ENCODE results near the gene GSTT2B. TPM values are rescaled to one million over a fixed set of nuclear protein-coding genes. Genes with fewer than 3 reads are reported as not detected.
"Not testable (repeated sequence)": the region's sequence is repeated elsewhere in the genome, so short reads cannot be mapped to it uniquely, and the experiment has no call there.

Gene GSTT2B
- polyA plus RNA-seq, 1 of the 3 experiments (the other 2 are of a cell fraction): 32.8 TPM

DNA sequence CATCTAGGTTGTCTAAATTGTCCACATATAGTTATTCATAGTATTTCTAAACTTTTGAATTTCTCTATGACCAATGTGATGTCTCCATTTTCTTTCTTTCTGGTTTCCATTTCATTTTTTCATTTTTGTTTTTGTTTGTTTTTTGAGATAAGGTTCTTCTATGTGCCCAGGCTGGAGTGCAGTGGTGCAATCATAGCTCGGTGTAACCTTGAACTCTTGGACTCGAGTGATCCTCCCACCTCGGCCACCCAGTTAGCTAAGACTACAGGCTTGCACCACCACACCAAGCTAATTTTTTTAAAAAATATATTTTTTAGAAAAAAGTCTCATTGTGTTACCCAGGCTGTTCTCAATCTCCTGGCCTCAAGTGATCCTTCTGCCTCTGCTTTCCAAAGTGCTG is 36.1 kb upstream of the GSTT2B start:
- Histone ChIP-seq H3K4me1 (ENCODE audit: control insufficient read depth in 1 of 2, insufficient read depth in 2 of 2, low read depth in 1 of 2, low read length in 1 of 2) (no peaks in the 10 kb centered on the region; a peak in 1 of 4 replicates), H3K4me3 (ENCODE audit: low read depth in 2 of 2, low read length in 1 of 2) (no peak overlapping the region), H3K27ac (ENCODE audit: low read depth in 2 of 2, low read length in 1 of 2) (no peak overlapping the region), H3K4me2 (no peak overlapping the region), H3K9me3 (no peaks in the 10 kb centered on the region), H3K9me2 (no peaks in the 10 kb centered on the region), H3K9ac (no peak overlapping the region), H3F3A (replicated peaks; ENCODE audit: insufficient read depth) (no peaks in the 10 kb centered on the region), H3K36me3 (replicated peaks in 1 of 2; ENCODE audit: control insufficient read depth in 1 of 2, insufficient read depth in 2 of 2, low read length in 1 of 2) (no peaks in the 10 kb centered on the region), H3K27me3 (ENCODE audit: insufficient read depth) (no peaks in the 10 kb centered on the region), H2AFZ (ENCODE audit: low read depth) (no peak overlapping the region), H4K20me1 (ENCODE audit: insufficient read depth) (no peaks in the 10 kb centered on the region), H3K79me2 (ENCODE audit: insufficient read depth) (no peaks in the 10 kb centered on the region)
- no peak for DNase-seq
- no peak for TF ChIP-seq YY1 (IDR thresholded peaks at IDR 0.05; ENCODE audit: low read depth)
- no peak for TF ChIP-seq RAD21 (IDR thresholded peaks at IDR 0.05; ENCODE audit: low read length)
- no peak for TF ChIP-seq FOXM1 (IDR thresholded peaks at IDR 0.05; ENCODE audit: low read depth)
- TF ChIP-seq, protein P1, sequence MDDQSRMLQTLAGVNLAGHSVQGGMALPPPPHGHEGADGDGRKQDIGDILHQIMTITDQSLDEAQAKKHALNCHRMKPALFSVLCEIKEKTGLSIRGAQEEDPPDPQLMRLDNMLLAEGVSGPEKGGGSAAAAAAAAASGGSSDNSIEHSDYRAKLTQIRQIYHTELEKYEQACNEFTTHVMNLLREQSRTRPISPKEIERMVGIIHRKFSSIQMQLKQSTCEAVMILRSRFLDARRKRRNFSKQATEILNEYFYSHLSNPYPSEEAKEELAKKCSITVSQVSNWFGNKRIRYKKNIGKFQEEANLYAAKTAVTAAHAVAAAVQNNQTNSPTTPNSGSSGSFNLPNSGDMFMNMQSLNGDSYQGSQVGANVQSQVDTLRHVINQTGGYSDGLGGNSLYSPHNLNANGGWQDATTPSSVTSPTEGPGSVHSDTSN (IDR thresholded peaks at IDR 0.05): no peak
- CTCF ChIA-PET: interaction anchor here (0.6 kb wide), 1 partner anchor 173 kb away, joined by 3 read pairs; no protein-coding TSS in a partner anchor
- POLR2A ChIA-PET: no interaction called here
- WGBS (ENCODE audit: low lambda C conversion rate): 88% methylated on average over 3 of the region's 3 CpGs

GRCh38 chr22:23993581-23994177 is 32.7 kb upstream of the GSTT2B start:
- CTCF ChIA-PET; H2AFZ ChIP-seq (ENCODE audit: low read depth); DNase-seq; H3K4me3 ChIP-seq (ENCODE audit: low read depth in 2 of 2, low read length in 1 of 2); H3K4me1 ChIP-seq (ENCODE audit: control insufficient read depth in 1 of 2, insufficient read depth in 2 of 2, low read depth in 1 of 2, low read length in 1 of 2); H3K4me2 ChIP-seq; H3K9ac ChIP-seq; H3K9me2 ChIP-seq; H3F3A ChIP-seq (replicated peaks; ENCODE audit: insufficient read depth); H3K27me3 ChIP-seq (ENCODE audit: insufficient read depth); H3K27ac ChIP-seq (ENCODE audit: low read depth in 2 of 2, low read length in 1 of 2); H3K36me3 ChIP-seq (replicated peaks in 1 of 2; ENCODE audit: control insufficient read depth in 1 of 2, insufficient read depth in 2 of 2, low read length in 1 of 2); POLR2A ChIA-PET; H4K20me1 ChIP-seq (ENCODE audit: insufficient read depth); H3K9me3 ChIP-seq; H3K79me2 ChIP-seq (ENCODE audit: insufficient read depth): not testable (repeated sequence)
- 64% methylated on average over 4 of the region's 4 CpGs for WGBS (ENCODE audit: low lambda C conversion rate)

GRCh38 chr22:23993080-23993479 is 32.1 kb upstream of the GSTT2B start:
- H3K9me3 ChIP-seq; H3K27me3 ChIP-seq (ENCODE audit: insufficient read depth); POLR2A ChIA-PET; H3K4me3 ChIP-seq (ENCODE audit: low read depth in 2 of 2, low read length in 1 of 2); H3K9me2 ChIP-seq; H3K4me1 ChIP-seq (ENCODE audit: control insufficient read depth in 1 of 2, insufficient read depth in 2 of 2, low read depth in 1 of 2, low read length in 1 of 2); H3K27ac ChIP-seq (ENCODE audit: low read depth in 2 of 2, low read length in 1 of 2); H3K9ac ChIP-seq; H3K4me2 ChIP-seq; H2AFZ ChIP-seq (ENCODE audit: low read depth); H3K79me2 ChIP-seq (ENCODE audit: insufficient read depth); H3F3A ChIP-seq (replicated peaks; ENCODE audit: insufficient read depth); CTCF ChIA-PET; H4K20me1 ChIP-seq (ENCODE audit: insufficient read depth); H3K36me3 ChIP-seq (replicated peaks in 1 of 2; ENCODE audit: control insufficient read depth in 1 of 2, insufficient read depth in 2 of 2, low read length in 1 of 2); DNase-seq: not testable (repeated sequence)
- 68% methylated on average over 2 of the region's 2 CpGs for WGBS (ENCODE audit: low lambda C conversion rate)

GRCh38 chr22:23989583-23990244 is 28.7 kb upstream of the GSTT2B start:
- H3K4me2 ChIP-seq; H3K36me3 ChIP-seq (replicated peaks in 1 of 2; ENCODE audit: control insufficient read depth in 1 of 2, insufficient read depth in 2 of 2, low read length in 1 of 2); H3K4me1 ChIP-seq (ENCODE audit: control insufficient read depth in 1 of 2, insufficient read depth in 2 of 2, low read depth in 1 of 2, low read length in 1 of 2); DNase-seq; H3F3A ChIP-seq (replicated peaks; ENCODE audit: insufficient read depth); POLR2A ChIA-PET; H3K9ac ChIP-seq; H2AFZ ChIP-seq (ENCODE audit: low read depth); CTCF ChIA-PET; H3K9me3 ChIP-seq; H3K79me2 ChIP-seq (ENCODE audit: insufficient read depth); H3K4me3 ChIP-seq (ENCODE audit: low read depth in 2 of 2, low read length in 1 of 2); H3K27me3 ChIP-seq (ENCODE audit: insufficient read depth); H3K27ac ChIP-seq (ENCODE audit: low read depth in 2 of 2, low read length in 1 of 2); H4K20me1 ChIP-seq (ENCODE audit: insufficient read depth); H3K9me2 ChIP-seq: not testable (repeated sequence)
- WGBS (ENCODE audit: low lambda C conversion rate): 72% methylated on average over 2 of the region's 3 CpGs

- H3K9me2 ChIP-seq; DNase-seq; H3K4me3 ChIP-seq (ENCODE audit: low read depth in 2 of 2, low read length in 1 of 2); H3K36me3 ChIP-seq (replicated peaks in 1 of 2; ENCODE audit: control insufficient read depth in 1 of 2, insufficient read depth in 2 of 2, low read length in 1 of 2); H3K9ac ChIP-seq; H3K79me2 ChIP-seq (ENCODE audit: insufficient read depth); POLR2A ChIA-PET; H3K9me3 ChIP-seq; H3K27ac ChIP-seq (ENCODE audit: low read depth in 2 of 2, low read length in 1 of 2); CTCF ChIA-PET; H3K27me3 ChIP-seq (ENCODE audit: insufficient read depth); H3F3A ChIP-seq (replicated peaks; ENCODE audit: insufficient read depth); H4K20me1 ChIP-seq (ENCODE audit: insufficient read depth); H3K4me1 ChIP-seq (ENCODE audit: control insufficient read depth in 1 of 2, insufficient read depth in 2 of 2, low read depth in 1 of 2, low read length in 1 of 2); H3K4me2 ChIP-seq; H2AFZ ChIP-seq (ENCODE audit: low read depth): not testable (repeated sequence)
- WGBS (ENCODE audit: low lambda C conversion rate): 86% methylated on average over 4 of the region's 4 CpGs
These were observed 25.7 kb upstream of the GSTT2B start for GRCh38 chr22:23986538-23987178.
